HCT116 (cell line): Measurements from ENCODE around the gene ARHGDIA. TPM values are rescaled to one million over a fixed set of nuclear protein-coding genes. Genes with fewer than 3 reads are reported as not detected.

Source experiments
- ATAC-seq: fragments of 200-7000 bp; cut with Tn5 transposase; 2 replicates; pipeline ENCODE4 v1.9.1; 2020; ENCODE audit warnings: mild to moderate bottlenecking, moderate library complexity
- BruUV-seq: library from RNA; stranded (reverse); fragments of 400-500 nt; replicated peaks from 2 replicates; lab custom pipeline; 2021; lab: Mats Ljungman, UMichigan
- CTCF ChIA-PET: fragments of 300-600 bp; sonication (Branson Sonifier 250); formaldehyde crosslinking; loops from one replicate; lab custom pipeline; 2021; ENCODE audit warnings: antibody characterized with exemption; lab: Charles Lee
- POLR2A ChIA-PET: fragments of 300-600, 350-600 bp; sonication (Branson Sonifier 250); formaldehyde crosslinking; loops from one replicate; lab custom pipeline; 2021; ENCODE audit warnings: antibody characterized with exemption; lab: Charles Lee
- RAD21 ChIA-PET, 2 experiments: fragments of 300-600 bp; sonication (Branson Sonifier 250); formaldehyde crosslinking; loops; one replicate each; lab custom pipeline; 2023; ENCODE audit warnings: low total read pairs in 2 of 2; ENCODE audit not compliant: uncharacterized antibody in 2 of 2, unreplicated experiment in 2 of 2, low non-redundant PET in 1 of 2; lab: Charles Lee
- DNase-seq: peaks from one replicate; pipeline ENCODE4 v3.0.0-alpha.2; 2010; ENCODE audit warnings: low read depth, low spot score
- H2AFZ ChIP-seq: fragments of 200-600 bp; shearing (Covaris generic), sonication (generic); 2 replicates; pipeline ENCODE4 v1.6.1; 2017; ENCODE audit warnings: low read depth, mixed run types, mixed read lengths, antibody characterized with exemption, low read length; ENCODE audit not compliant: poor library complexity, severe bottlenecking
- H3K27ac ChIP-seq: 2 replicates; pipeline ENCODE4 v1.5.1; 2012; ENCODE audit warnings: low read depth, low read length
- H3K27me3 ChIP-seq: fragments of 200-600 bp; sonication (generic); 2 replicates; pipeline ENCODE4 v1.6.1; 2016; ENCODE audit warnings: mixed run types, low read length, mixed read lengths; ENCODE audit not compliant: insufficient read depth
- H3K36me3 ChIP-seq, 2 experiments: fragments of 200-500 bp in 1 of 2; fragments of 200-600 bp in 1 of 2; sonication (Bioruptor generic) in 1 of 2; sonication (generic) in 1 of 2; 2 replicates each; pipeline versions ENCODE4 v1.5.1 to v1.6.1; 2014 to 2016; ENCODE audit warnings: low read length in 2 of 2, inconsistent platforms in 1 of 2, mixed read lengths in 1 of 2, mixed run types in 1 of 2; ENCODE audit not compliant: insufficient read depth in 2 of 2, control insufficient read depth in 1 of 2
- H3K4me1 ChIP-seq, 2 experiments: fragments of 200-600 bp in 1 of 2; sonication (generic) in 1 of 2; 2 replicates each; pipeline versions ENCODE4 v1.5.1 to v1.6.1; 2012 to 2017; ENCODE audit warnings: low read length in 2 of 2, inconsistent platforms in 1 of 2, mild to moderate bottlenecking in 1 of 2, mixed read lengths in 1 of 2, mixed run types in 1 of 2, moderate library complexity in 1 of 2; ENCODE audit not compliant: insufficient read depth in 2 of 2, control insufficient read depth in 1 of 2
- H3K4me2 ChIP-seq: fragments of 200-600 bp; sonication (generic); 2 replicates; pipeline ENCODE4 v1.6.1; 2017; ENCODE audit warnings: mixed run types, low read length, mixed read lengths
- H3K4me3 ChIP-seq, 2 experiments: fragments of 200-600 bp in 1 of 2; sonication (generic) in 1 of 2; replicated peaks in 1 of 2; 2 replicates each; pipeline ENCODE4 v1.5.1; 2011 to 2016; ENCODE audit warnings: low read length in 2 of 2, control low read depth in 1 of 2, low read depth in 1 of 2, mild to moderate bottlenecking in 1 of 2, mixed read lengths in 1 of 2, mixed run types in 1 of 2
- H3K79me2 ChIP-seq: fragments of 200-600 bp; sonication (generic); 2 replicates; pipeline ENCODE4 v1.6.1; 2017; ENCODE audit warnings: mild to moderate bottlenecking, mixed run types, low read length, moderate library complexity, mixed read lengths; ENCODE audit not compliant: insufficient read depth
- H3K9ac ChIP-seq: fragments of 200-600 bp; sonication (generic); 2 replicates; pipeline ENCODE4 v1.6.1; 2016; ENCODE audit warnings: low read length, mixed read lengths
- H3K9me2 ChIP-seq: fragments of 200-600 bp; sonication (generic), shearing (Covaris generic); 2 replicates; pipeline ENCODE4 v1.6.1; 2017; ENCODE audit warnings: mixed run types, mild to moderate bottlenecking, moderate library complexity; ENCODE audit not compliant: insufficient read depth
- H3K9me3 ChIP-seq, 2 experiments: fragments of 200-500 bp in 1 of 2; fragments of 200-600 bp in 1 of 2; sonication (Bioruptor generic) in 1 of 2; sonication (generic) in 1 of 2; 2 replicates each; pipeline ENCODE4 v1.6.1; 2014 to 2017; ENCODE audit warnings: low read length in 2 of 2, mixed read lengths in 2 of 2, inconsistent platforms in 1 of 2, low read depth in 1 of 2, mild to moderate bottlenecking in 1 of 2, mixed run types in 1 of 2, moderate library complexity in 1 of 2; ENCODE audit not compliant: control insufficient read depth in 1 of 2, insufficient read depth in 1 of 2
- H4K20me1 ChIP-seq: fragments of 200-600 bp; sonication (generic), shearing (Covaris generic); 2 replicates; pipeline ENCODE4 v1.6.1; 2017; ENCODE audit warnings: mixed run types, mild to moderate bottlenecking, moderate library complexity; ENCODE audit not compliant: insufficient read depth
- CBX3 ChIP-seq: IDR thresholded peaks from 2 replicates; pipeline ENCODE4 v1.6.1; 2012; ENCODE audit warnings: low read depth
- CTCF ChIP-seq, 3 experiments: fragments of 200-600 bp in 1 of 3; sonication (generic) in 1 of 3; IDR thresholded peaks in 2 of 3; conservative IDR thresholded peaks in 1 of 3; 2 replicates each; pipeline ENCODE4 v1.5.1; 2012 to 2017; ENCODE audit warnings: low read depth in 2 of 3, low read length in 2 of 3, antibody characterized with exemption in 1 of 3, borderline replicate concordance in 1 of 3, control low read depth in 1 of 3, mild to moderate bottlenecking in 1 of 3, mixed read lengths in 1 of 3, mixed run types in 1 of 3, moderate library complexity in 1 of 3; ENCODE audit not compliant: insufficient read depth in 1 of 3
- EGR1 ChIP-seq: IDR thresholded peaks from 2 replicates; pipeline ENCODE4 v1.6.1; 2012; ENCODE audit warnings: low read depth
- EZH2 ChIP-seq: fragments of 200-600 bp; sonication (generic); IDR thresholded peaks from 2 replicates; pipeline ENCODE4 v1.6.1; 2017; ENCODE audit warnings: antibody characterized with exemption, mixed run types
- JUND ChIP-seq: IDR thresholded peaks from 2 replicates; pipeline ENCODE4 v1.6.1; 2012
- MAX ChIP-seq: IDR thresholded peaks from 2 replicates; pipeline ENCODE4 v1.6.1; 2012
- POLR2A ChIP-seq: IDR thresholded peaks from 2 replicates; pipeline ENCODE4 v1.7.0; 2011; ENCODE audit warnings: borderline replicate concordance; ENCODE audit not compliant: insufficient read depth, insufficient read length; ENCODE audit errors: extremely low read depth
- POLR2AphosphoS5 ChIP-seq: IDR thresholded peaks from 2 replicates; pipeline ENCODE4 v1.6.1; 2011; ENCODE audit warnings: mild to moderate bottlenecking, low read depth, low read length, moderate library complexity
- REST ChIP-seq: IDR thresholded peaks from 2 replicates; pipeline ENCODE4 v1.6.1; 2012; ENCODE audit warnings: low read depth
- SIN3A ChIP-seq: IDR thresholded peaks from 2 replicates; pipeline ENCODE4 v1.6.1; 2012; ENCODE audit warnings: low read depth
- SP1 ChIP-seq: IDR thresholded peaks from 2 replicates; pipeline ENCODE4 v1.6.1; 2012; ENCODE audit warnings: low read depth
- TCF7L2 ChIP-seq: IDR thresholded peaks from 2 replicates; pipeline ENCODE4 v1.7.0; 2011; ENCODE audit warnings: borderline replicate concordance, inconsistent platforms; ENCODE audit not compliant: insufficient read depth, insufficient read length; ENCODE audit errors: extremely low read depth
- YY1 ChIP-seq: IDR thresholded peaks from 2 replicates; pipeline ENCODE4 v1.6.1; 2011; ENCODE audit warnings: low read length, low read depth, moderate library complexity, mild to moderate bottlenecking; ENCODE audit not compliant: insufficient replicate concordance; ENCODE audit errors: extremely low read depth
- ZBTB33 ChIP-seq: IDR thresholded peaks from 2 replicates; pipeline ENCODE4 v1.6.1; 2011; ENCODE audit warnings: mild to moderate bottlenecking, low read length, moderate library complexity; ENCODE audit not compliant: insufficient replicate concordance; ENCODE audit errors: extremely low read depth
- ZFX ChIP-seq: fragments of 450-650 bp; IDR thresholded peaks from 2 replicates; pipeline ENCODE4 v1.6.1; 2017
- ZNF274 ChIP-seq: fragments of 200-500 bp; sonication (Bioruptor generic); IDR thresholded peaks from 2 replicates; pipeline ENCODE4 v1.6.1; 2014; ENCODE audit warnings: mild to moderate bottlenecking, low read depth, low read length, inconsistent platforms
- intact Hi-C: fragments of 100-400 bp; cut with micrococcal nuclease; formaldehyde crosslinking; loops from 2 replicates; pipeline ENCODE4 v1.10.0; 2022
- total RNA-seq: library from RNA; stranded (reverse); gene quantifications from one replicate; pipeline ENCODE4 v1.2.1, GENCODE V29; 2021; ENCODE audit not compliant: unreplicated experiment

The ARHGDIA gene
- total RNA-seq, 1 experiment from 2014 or later, result 554 TPM

GRCh38 chr17:81911277-81911961 lies 40.3 kb upstream of the ARHGDIA start, which contains the start of gene PCYT2:
TSS of gene PCYT2 (minus strand) at chr17:81911399. CDS start at chr17:81911355, 44 bp downstream.
- peaks cover 34 to 47% of the 10 kb centered on the region in 2 experiments for H3K4me1 ChIP-seq
- H4K20me1 ChIP-seq, result no peaks in the 10 kb centered on the region
- H3K4me2 ChIP-seq, result peak within 1 kb of the TSS; percentile 98
- DNase-seq, result peak; percentile 90
- RAD21 ChIA-PET, result no interaction called here
- H3K4me3 ChIP-seq, result peak within 1 kb of the TSS; percentile 85 to 94
- CTCF ChIA-PET, result interaction anchor here (0.5 to 1.2 kb wide), 3 partner anchors 15 to 112 kb away, joined by 3 to 5 read pairs (median 4); partner anchors contain the start of genes CENPX and LRRC45
- TF ChIP-seq JUND (no peak), ZFX (peak; percentile 4; the same call in 1 of the 2 replicates), EGR1 (no peak; the same call in 1 of the 2 replicates), ZBTB33 (no peak), ZNF274 (no peak), CBX3 (no peak), SIN3A (peak; percentile 62; the same call in 1 of the 2 replicates), EZH2 (no peak), TCF7L2 (no peak), SP1 (no peak; the same call in 1 of the 2 replicates), REST (no peak), YY1 (no peak), POLR2AphosphoS5 (peak; percentile 72), POLR2A (no peak), CTCF (IDR thresholded peaks at IDR 0.05 in 2 of 3, conservative IDR thresholded peaks at IDR 0.05 in 1 of 3; ENCODE audit: borderline replicate concordance in 1 of 3, insufficient read depth in 1 of 3, low read depth in 2 of 3, low read length in 2 of 3) (peak in 2 of 3 experiments; percentile 39 to 51; a peak in 4 of 6 replicates), MAX (0 out of 2 replicates have a peak, but pooled peaks have one; percentile 67)
- TF ChIP-seq, all 23 proteins: peak for 5
- Histone ChIP-seq H3K27me3 (no peaks in the 10 kb centered on the region), H3K27ac (peak within 1 kb of the TSS; percentile 72), H3K9ac (peak within 1 kb of the TSS; percentile 81), H3K36me3 (peaks cover 21 to 42% of the 10 kb centered on the region in 2 experiments), H3K79me2 (peaks cover 27% of the 10 kb centered on the region), H3K9me3 (no peaks in the 10 kb centered on the region), H2AFZ (no peak within 1 kb of the TSS), H3K9me2 (no peaks in the 10 kb centered on the region)
- intact Hi-C loops, result loop anchor here (1.0 to 5.0 kb wide), 2 partner anchors 20 to 111 kb away; partner anchors contain the start of genes ALYREF, ANAPC11, CENPX and LRRC45
- POLR2A ChIA-PET, result no interaction called here
- BruUV-seq, result no TSS peak
- peak; percentile 88 for ATAC-seq
